Activated CD4-positive, alpha-beta T cell treated with anti-CD3 and anti-CD28 coated beads, Interleukin-2, Interleukin-6, amounts not matched to agents 100 ng/mL and 50 ng/mL, durations not matched to agents 16 hours and 8 hours (primary cell): Measurements from ENCODE around the gene FOXJ3.
A peak's percentile ranks its signal among the peaks of the same experiment; 100 is the strongest.

Experiments
- DNase-seq: peaks from one replicate; pipeline ENCODE4 v3.0.0-alpha.2; 2020

The FOXJ3 gene

GRCh38 chr1:42333662-42334239 lies 1.3 kb downstream of the FOXJ3 start:
- no peak for DNase-seq

DNA sequence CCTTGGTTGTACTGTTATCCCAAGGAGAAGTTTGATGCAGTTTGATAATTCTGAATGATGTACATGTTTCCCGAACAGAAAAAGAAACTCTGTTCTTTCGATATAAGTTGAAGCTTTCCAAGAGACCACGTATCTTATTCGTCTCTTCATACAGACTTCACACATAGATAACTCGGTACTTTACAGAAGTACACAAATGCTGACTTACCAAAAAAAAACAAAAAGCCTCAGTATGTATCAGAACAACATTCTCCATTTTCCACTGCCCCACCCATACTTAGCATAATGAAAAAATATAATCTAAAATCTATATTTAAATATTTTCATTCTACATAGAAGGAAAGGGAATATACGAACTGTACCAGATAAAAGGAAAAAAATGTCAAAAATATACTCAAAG lies 2.2 kb downstream of the FOXJ3 start:
- DNase-seq, result no peak

GRCh38 chr1:42330215-42330614 lies 4.8 kb downstream of the FOXJ3 start:
- no peak for DNase-seq

- no peak for DNase-seq
Measured at GRCh38 chr1:42328916-42329496, 6.0 kb downstream of the FOXJ3 start.

GRCh38 chr1:42328047-42328625 lies 6.9 kb downstream of the FOXJ3 start:
- no peak for DNase-seq

DNA sequence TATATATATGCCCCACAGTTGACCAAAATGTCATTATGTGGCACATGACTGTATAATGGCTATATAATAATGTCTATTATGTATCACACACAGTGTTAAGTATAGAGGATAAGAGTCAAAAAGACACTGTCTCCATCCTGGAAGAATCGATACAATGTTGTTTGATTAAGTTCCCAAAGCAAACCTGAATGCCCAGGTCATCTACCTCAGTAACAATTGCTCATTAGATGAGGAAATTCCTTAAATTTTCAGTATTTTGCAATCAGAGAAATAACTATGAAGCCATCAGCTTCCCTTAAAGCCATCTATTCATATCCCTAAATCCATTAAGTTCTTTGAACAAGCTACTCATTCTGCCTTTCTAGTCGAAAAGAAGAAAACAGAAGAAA lies 10.0 kb downstream of the FOXJ3 start:
- no peak for DNase-seq

GRCh38 chr1:42324398-42325013 lies 10.5 kb downstream of the FOXJ3 start:
- no peak for DNase-seq

- DNase-seq, result no peak
Measured at GRCh38 chr1:42323551-42323950, 11.5 kb downstream of the FOXJ3 start.

DNA sequence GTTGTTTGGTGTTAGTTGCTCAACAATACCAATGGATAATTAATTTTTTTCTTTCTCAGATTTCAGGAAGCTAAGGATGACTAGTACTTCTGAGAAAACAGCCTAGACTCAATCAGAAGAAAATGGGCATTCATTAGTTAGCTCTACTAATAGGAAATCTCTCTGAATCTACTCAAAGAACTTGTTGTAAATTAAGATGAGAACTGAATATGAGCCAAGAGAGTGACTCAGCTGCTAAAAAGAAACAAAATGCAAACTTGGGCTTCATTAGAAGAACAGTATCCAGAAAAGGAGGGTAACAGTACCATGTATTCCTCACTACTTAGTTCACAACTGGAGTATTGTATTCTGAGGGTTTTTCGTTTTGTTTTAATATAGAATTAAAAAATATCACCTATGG lies 12.5 kb downstream of the FOXJ3 start:
- no peak for DNase-seq

- no peak for DNase-seq
Measured at GRCh38 chr1:42321731-42322130, 13.3 kb downstream of the FOXJ3 start.

DNA sequence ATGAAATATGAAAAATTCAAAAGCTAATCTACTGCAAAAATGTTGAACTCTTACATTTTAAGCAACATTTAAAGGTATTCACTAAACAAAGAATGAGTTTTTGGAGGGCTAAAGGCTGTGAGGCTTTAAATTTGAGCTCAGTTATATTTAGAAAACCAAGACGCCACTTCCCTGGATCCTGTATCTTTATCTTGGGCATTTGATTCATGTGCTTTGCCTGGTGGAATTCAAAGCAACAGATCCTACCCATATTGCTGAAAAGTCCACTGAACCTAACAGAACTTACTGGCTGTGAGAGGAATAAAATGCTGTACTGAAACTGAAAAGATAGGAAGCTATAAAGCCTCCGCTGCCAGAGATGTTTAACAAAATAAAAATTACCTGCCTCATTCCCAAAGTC lies 14.3 kb downstream of the FOXJ3 start:
- no peak for DNase-seq

DNA sequence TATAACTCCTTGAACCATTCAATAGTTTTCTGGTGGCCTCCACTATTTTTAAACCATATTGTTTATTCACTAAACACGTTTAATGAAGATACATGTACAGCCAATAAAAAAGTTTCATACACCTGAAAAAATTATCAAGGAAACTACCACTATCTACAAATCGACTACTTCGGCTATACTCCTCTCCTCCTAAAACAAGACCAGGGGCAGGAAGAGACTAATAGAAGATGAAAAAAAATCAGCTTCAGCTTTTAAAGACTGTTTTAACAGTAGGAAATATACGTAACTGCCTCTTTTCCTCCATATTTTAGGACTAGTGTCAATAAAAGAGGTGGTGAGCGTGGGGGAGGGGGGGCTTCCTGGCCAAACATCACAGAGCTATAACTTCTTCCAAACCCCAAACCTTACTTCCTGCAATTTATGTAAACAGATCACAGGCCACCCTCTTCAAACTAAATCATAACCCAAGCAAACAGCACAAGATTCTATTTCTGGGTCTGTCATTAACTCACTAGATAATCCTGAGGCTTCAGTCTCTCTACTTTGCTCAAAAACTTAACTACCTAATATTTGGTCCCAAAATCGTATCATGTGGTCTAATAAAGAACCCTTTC lies 15.1 kb downstream of the FOXJ3 start:
- DNase-seq, result peak; percentile 16

GRCh38 chr1:42319128-42319851 lies 15.7 kb downstream of the FOXJ3 start:
- DNase-seq, result peak; percentile 28

DNA sequence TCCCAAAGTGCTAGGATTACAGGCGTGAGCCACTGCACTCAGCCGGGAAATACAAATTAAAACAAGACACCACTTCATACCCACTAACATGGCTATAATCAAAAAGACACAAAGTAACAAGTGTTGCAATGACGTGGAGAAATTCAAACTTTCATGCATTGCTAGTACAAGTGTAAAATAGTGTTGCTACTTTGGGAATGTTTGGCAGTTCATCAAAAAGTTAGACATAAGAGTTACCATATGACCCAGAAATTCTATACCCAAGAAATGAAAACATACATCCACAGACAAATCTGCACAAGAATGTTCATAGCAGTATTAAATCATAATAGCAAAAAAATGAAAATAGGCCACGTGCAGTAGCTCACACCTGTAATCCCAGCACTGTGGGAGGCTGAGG lies 16.4 kb downstream of the FOXJ3 start:
- DNase-seq, result no peak

- no peak for DNase-seq
Measured at GRCh38 chr1:42317308-42317707, 17.7 kb downstream of the FOXJ3 start.

DNA sequence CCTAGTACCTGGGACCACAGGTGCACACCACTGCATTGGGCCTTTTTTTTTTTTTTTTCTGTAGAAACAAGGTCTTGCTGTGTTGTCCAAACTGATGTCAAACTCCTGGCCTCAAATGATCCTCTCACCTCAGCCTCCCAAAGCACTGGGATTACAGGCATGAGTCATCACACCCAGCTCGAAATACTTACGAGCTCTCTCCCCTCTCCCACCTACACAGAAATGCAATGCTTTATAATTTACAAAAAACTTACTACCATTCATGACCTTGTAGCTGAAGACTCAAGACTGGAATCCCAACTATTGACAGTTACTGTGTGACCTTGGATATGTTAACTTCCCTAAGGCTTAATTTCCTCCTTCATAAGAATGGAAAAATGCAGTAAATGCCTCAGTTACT lies 18.7 kb downstream of the FOXJ3 start:
- no peak for DNase-seq

- no peak for DNase-seq
Measured at GRCh38 chr1:42315500-42315899, 19.5 kb downstream of the FOXJ3 start.

- DNase-seq, result no peak
Measured at GRCh38 chr1:42313970-42314369, 21.1 kb downstream of the FOXJ3 start.

GRCh38 chr1:42312576-42313212 lies 22.3 kb downstream of the FOXJ3 start:
- DNase-seq, result no peak

GRCh38 chr1:42311897-42312296 lies 23.1 kb downstream of the FOXJ3 start:
- DNase-seq, result no peak

- DNase-seq, result peak; percentile 11
Measured at GRCh38 chr1:42311138-42311537, 23.9 kb downstream of the FOXJ3 start.

DNA sequence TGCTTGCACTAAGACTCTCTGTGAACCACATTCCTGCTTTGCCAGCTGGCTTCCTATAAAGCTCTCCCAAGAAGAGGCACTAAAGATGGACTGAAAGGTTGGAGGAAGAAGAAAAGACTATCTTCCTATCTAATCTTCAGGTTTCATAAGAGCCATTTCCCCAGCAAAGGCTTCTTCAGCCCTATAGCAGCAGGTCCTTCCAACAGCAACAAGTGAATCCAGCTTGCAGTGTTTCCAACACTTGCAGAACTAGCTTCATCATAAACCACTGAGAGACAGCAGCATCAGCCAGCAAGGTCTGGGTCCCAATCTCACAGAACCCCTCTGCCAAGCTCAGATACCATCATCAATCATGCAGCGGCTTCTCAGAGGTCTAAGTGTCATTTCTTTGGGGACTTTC lies 28.1 kb downstream of the FOXJ3 start:
- DNase-seq, result no peak

DNA sequence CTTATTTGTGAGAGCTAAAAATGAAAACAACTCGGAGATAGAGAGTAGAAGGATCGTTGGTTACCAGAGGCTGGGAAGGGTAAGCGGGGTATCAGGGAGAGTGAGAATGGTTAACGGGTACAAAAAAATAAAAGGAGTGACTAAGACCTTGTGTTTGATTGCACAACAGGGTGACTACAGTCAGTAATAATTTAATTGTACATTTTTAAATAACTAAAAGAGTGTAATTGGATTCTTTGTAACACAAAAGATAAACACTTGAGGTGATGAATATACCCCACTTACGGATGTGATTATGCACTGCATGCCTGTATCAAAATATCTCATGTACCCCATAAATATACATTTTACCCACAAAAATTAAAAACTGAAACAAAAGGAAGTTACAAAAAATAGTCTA lies 29.4 kb downstream of the FOXJ3 start:
- no peak for DNase-seq
